GM12801 (cell line): Measurements from ENCODE around the gene FIGN.

ENCODE experiments used
- TF ChIP-seq, protein P1 (sequence below): IDR thresholded peaks from one replicate; pipeline ENCODE4 v1.5.1; 2011; ENCODE audit warnings: control low read depth; ENCODE audit not compliant: insufficient read length; ENCODE audit errors: extremely low read depth

Gene FIGN

DNA sequence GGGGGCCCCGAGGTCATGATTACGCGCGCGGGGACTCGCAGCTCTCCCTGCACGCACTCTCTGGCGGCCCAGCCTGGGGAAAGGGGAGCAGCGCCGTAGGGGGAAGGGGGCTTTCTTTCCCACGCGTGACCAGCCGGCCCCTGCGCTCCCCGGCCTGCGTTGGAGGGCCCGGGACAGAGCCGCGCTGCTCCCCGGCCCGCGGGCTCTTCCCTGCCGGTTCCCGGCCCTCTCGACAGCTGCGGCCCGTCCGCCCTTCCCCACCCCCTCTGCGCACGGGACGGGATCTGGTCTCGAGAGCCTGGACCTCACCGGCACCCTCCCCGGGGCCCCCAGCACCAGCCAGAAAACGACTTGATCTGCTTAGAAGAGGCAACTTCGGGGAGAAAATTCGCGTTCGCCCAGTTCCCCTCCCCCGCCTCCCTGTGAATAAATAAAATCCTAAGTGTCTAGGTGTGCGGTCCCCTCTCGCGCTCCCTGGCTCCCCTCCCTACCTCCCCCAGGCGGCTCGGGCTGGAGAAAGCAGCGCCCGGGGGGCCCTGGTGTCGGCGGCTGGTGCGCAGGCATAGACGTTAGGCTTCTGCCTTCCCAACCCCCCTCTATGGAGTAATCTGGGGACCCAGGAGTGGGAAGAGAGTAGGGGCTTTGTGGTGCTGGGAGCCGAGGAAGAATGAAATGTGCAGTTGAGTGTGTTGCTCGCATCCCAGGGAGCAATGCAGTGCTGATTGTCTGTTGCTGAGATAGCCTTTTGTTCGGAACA, 803 bp upstream of the FIGN start:
- TF ChIP-seq, protein P1, sequence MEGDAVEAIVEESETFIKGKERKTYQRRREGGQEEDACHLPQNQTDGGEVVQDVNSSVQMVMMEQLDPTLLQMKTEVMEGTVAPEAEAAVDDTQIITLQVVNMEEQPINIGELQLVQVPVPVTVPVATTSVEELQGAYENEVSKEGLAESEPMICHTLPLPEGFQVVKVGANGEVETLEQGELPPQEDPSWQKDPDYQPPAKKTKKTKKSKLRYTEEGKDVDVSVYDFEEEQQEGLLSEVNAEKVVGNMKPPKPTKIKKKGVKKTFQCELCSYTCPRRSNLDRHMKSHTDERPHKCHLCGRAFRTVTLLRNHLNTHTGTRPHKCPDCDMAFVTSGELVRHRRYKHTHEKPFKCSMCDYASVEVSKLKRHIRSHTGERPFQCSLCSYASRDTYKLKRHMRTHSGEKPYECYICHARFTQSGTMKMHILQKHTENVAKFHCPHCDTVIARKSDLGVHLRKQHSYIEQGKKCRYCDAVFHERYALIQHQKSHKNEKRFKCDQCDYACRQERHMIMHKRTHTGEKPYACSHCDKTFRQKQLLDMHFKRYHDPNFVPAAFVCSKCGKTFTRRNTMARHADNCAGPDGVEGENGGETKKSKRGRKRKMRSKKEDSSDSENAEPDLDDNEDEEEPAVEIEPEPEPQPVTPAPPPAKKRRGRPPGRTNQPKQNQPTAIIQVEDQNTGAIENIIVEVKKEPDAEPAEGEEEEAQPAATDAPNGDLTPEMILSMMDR = no peak

DNA sequence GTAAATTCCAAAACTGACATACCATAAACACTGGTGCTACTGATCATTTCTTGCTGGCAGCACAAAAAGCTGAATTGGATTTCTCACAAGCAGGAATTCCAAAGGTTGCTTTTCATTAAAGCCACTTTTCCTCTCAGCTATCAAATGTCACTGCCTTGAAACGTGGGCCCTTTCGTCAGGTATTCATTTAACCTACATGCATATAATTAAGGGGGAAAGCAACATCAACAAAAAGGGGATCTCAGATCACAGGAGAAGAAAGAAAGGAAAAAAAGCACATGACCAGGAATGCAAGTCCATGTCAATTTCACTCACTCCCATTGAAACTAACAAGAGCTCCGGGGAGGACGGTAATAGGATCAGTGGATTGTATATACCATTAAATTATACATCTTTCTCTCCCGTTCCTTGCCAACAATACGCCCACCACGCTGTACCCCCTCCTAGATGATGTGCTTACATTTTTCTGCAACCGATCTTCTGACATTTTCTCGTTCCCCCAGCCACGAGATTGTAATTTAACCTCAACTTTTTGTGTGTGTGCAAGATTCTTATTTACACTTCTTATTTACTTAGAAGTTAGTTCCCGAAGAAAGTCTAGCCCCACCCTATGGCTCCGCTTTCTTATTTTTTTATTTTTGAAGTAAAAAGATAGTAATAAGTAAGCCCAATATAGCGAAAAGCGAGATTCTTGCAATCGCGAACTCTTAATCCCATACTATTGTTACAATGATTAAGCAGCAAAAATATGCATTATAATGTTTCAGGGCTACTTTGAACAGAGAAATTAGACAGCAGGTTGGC, 725 bp downstream of the FIGN start:
- TF ChIP-seq, protein P1 = no peak

DNA sequence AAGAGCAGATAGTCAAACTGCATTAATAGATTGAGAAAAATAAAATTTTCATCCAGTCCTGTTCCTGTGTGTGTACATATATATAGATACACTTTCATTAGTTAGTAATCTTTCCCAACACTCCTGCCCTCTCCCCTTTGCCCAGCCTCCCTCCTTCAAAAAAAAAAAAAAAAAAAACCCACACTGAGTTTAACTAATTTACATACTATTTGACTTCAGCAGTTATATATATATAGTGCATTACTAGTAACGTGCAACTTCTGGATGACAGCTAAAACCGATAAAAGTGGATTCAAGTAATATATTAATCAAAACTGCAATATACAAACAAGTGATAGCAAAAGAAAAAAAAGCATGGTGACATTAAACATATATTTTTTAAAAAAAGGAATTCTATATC, 1.4 kb downstream of the FIGN start:
- TF ChIP-seq, protein P1 = no peak

DNA sequence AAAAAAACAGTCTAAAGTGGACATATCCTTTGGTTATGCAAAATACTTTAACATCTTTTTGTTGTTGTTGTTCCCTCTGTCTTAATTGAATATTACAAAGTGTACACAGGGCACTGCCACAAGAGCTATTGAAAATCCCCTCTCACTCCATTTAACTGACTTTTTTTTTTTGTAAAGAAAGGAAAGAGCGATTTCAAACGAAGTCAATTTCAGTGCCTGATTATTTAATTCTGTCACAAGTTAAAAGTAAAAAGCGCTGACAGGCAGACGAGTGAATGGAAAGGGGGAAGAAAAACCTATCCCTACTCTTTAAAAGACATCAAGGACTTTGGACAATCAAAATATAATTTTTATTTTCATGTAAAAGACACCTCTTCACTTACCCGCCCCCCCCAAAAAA, 1.9 kb downstream of the FIGN start:
- TF ChIP-seq, protein P1 = no peak

DNA sequence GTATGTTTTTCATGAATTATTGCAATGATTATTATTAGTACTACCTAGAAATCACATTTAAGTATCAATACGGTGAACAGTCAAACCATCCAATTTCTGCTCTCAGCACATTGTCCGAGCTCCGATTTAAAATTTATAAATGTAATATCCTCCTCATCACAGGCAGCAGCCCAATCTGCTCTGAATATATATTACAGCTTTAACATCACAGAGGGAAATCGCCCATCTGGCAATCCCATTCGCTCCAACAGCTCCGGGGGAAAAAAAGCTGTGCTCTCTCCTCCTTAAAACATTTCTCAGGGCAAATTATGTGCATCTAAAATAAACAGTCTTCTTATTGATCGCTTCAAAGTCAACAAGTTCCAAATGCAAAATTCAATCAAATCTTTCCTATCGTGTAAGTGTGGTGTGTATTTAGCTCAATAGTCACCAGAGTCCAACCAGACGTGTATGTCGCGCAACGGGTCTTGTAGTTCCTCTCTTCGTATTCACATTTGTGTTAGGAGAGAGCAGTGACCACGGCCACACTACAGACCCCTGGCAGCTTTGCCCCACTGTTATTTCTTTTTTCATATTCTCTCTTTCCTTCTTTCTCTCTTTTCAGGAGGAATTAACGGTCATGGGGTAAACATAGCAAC, 2.4 kb downstream of the FIGN start:
- TF ChIP-seq, protein P1 = no peak

DNA sequence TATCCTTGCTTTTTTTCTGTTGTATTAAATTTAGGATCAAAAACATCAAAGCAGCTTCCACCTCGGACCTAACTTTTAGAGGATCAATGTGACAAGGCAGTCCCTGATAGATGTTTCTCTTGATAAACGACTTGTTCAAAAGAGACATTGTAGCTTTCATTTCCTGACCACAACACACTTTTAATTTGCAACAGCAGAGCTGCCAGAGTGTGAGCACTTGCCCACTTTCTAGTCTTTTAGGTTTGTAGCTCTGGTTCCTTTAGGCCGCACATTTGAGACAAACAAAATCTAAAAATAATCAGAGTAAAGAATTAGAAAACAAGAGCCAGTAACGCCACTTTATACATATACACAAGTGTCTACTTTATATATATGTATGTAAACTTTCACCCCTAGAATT, 3.1 kb downstream of the FIGN start:
- TF ChIP-seq, protein P1 = no peak

DNA sequence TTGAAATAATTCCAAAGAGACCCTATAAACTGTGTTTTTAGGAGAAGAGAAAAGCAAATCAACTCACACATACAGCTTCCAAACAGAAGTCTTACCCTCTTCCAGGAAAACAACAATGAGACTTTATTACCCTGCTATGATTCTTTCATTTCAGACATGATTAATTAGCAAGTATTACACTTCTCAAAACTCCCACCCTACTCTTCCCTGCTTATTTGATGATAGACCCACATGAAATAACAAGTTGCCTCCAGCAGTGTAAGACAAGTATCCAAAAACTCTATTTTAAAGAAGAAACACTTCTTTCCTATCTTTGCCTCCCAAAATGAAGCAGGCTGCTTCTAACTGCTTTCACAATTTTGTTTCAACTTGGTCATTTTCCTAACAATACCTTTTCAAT, 4.1 kb downstream of the FIGN start:
- TF ChIP-seq, protein P1 = no peak
